Iris pigment epithelial cell (primary cell): ENCODE data around the gene ZNF646.
"Not testable (repeated sequence)": the region's sequence is repeated elsewhere in the genome, so short reads cannot be mapped to it uniquely, and the experiment has no call there.

ENCODE experiments used
- DNase-seq: peaks from one replicate; pipeline ENCODE4 v3.0.0-alpha.2; 2011; ENCODE audit warnings: low read depth

Gene ZNF646

DNA sequence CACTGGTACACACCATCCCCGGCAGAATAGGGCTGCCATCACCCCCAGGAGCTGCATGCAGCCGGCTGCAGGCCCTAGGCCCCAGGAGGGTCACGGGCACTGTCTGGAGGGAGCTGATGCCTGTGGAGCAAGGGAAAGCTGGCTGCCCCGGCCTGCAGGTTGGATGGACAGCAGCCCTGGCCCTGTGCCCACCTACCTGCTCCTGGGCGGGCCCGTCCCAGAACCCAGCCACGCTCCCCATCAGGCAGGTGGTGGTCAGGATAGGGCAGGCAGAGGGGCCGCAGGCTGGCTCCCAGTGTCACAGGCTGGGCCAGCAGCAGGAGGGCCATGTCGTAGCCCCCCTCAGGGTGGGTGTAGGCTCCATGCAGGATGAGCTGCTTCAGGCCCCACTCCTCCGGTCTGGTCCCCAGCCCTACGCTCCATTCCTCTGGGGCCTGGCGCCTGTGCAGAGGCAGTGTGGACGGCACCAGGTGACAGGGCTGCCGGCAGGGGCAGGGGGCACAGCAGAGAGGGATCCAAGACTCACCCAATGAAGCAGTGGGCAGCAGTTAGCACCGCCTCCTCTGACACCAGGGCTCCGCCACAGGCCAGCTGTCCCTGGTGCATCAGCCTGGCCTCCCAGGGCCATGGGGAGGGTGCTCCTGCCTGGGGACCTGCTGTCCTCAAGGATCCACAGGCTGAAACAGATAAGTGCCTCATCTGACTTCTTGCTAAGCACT, 10.5 kb downstream of the ZNF646 start:
- DNase-seq, result no peak

DNA sequence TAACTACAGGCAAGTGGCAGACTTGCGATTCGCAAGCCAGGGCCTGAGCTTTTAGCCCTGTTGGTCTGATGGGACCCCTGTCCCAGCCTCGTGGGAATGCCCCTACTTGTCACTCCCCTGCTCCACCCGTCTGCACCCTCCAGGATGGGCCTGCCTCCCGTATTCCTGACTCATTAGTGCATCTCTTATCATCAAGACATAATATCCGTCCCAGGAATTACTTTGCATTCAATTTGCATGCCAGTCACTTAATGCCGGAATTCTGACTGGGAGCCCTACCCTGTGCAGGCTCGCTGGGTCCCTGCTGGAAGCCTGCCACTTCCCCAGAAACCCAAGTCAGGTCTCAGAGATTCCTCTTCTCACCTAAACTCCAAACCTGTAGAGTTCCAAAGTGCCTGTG, 11.2 kb downstream of the ZNF646 start:
- no peak for DNase-seq

DNA sequence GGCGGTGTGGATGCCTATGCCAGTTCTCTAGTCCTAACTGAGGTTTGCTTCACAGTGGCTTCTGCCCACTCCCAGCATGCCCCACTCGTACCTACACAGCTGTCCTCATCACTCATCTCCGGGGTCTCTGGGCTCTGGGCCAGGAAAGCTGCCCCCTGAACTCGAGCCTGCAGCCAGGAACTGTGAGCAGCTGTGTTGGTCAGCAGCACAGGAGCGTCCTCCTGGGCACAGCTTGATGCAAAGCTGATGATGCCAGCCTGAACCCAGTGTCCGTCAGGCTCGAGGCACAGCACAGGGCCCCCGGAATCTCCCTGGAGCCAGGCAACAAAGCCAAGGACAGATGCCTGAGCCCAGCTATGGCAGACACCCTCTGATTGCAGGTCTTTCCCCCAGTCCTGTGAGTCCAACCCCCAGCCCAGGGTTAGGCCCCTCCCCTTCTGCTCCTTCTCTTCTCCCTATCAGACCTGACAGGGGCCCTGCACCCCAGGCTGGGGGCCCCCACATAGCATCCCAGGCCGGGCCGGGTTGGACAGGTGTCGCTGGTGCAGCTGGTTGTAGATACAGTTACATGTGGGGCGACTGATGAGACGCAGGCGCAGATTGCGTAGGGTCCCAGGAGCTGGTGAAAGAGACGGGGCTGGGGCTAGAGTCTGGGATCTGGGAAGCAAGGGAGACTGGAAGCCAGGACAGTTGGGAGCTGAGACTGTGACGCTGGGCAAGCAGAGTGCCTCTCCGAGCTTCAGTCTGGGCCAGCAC, 11.8 kb downstream of the ZNF646 start:
- DNase-seq, result no peak

DNA sequence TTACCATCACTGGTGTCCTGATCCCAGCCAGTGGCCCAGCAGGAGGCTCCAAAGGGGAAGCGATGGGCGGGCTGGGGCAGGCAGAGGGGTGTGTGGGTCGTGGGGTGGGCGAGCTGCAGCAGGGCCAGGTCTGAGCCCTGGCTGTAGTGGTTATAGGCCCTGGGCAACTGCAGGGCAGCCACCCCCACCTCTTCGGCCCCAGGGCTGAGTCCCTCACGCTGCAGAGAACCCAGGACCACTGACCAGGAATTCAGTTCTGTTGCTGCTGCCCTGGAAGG, 12.3 kb downstream of the ZNF646 start:
- DNase-seq, result no peak

DNA sequence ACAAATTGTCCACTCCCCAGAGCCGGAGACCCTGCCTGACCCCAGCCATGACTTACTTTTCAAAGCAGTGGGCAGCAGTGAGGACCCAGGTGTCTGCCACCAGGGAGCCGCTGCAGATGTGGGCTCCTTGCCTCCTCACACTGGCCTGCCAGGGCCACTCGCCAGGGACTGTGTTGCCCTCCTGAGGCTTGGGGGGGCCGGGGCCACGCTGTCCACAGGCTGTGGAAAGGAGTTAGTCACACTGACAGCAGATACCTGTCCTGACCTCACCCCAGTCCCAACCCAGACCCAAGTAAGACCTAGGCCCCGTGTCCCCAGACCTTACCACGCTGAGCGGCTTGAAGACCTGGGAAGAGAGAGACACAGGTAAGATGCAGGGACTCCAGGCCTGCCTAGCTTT, 13.3 kb downstream of the ZNF646 start:
- DNase-seq, result no peak

DNA sequence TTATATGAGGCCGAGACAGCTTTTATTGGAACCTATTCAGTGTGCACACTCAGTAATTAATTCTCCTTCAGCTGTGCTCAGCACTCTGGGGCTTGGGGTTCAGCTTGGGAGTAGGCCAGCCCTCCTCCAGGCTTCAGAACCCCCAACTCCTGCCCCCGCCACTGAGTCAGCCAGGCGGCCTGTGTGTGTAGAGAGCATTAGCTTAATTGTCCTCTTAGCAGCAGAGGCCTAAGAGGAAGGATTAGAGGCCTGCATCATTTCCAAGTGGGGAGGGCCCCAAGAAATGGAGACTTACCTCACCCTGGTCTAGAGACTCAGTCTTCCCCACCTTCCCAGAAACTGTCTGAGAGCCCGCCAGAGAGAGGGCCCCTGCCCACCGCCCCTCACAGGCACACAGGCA, 13.7 kb downstream of the ZNF646 start:
- DNase-seq, result no peak

DNA sequence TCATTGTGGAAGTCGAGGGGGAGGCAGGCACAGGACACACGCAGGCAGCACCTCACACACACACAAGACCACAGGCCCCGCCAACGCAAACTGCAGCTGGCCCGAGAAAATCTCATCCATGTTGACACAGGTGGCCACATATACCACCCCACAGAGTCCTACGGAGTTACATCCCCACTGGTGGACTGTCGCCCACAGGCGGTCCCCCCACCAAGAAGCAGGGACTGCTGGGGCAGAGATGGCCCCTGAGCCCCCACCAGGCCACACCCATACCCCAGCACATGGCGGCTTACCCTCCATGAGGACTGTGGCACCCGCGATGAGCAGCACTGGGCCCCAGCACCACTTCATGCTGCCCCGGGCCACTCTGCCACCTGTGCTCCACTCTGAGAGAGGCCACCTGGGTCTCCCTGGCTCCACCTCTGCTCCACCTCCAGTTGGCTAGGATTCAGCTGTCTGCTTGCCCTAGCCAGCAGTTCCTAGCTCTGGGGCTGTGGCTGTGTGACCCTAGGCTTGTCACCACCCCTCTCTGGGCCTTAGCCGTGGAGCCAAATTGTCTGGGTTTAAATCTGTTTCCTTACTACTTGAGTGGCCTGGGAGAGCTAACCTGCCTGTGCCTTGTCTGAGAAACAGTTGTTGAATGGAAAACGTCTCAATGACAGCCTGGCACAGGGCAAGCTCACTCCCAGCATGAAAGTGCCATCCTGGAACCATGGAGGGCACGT, 14.4 kb downstream of the ZNF646 start, which contains the start of gene PRSS53:
TSS of gene PRSS53 (minus strand) at position 485 of the 725 bp plus-strand sequence. CDS start at position 351, 134 bp downstream.
- DNase-seq, result no peak

DNA sequence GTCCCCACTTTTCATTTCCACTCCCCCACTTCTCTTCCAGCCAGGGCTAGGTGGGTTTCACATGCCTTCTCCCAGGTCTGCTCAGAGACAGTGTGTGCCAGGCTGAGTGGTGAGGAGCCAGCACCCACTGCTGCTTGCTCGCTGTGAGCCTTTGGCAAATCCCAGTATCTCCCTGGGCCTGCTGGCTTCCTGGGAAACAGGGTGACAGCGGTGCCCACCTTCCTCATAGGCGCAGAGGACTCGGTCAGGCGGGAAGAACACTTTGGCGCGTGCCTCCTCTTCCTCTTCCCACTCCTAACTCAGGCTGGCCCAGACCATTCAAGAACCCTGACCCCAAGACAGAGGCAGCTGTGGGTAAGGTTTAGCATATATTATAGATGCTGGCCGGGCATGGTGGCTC, 15.0 kb downstream of the ZNF646 start:
- no peak for DNase-seq

DNA sequence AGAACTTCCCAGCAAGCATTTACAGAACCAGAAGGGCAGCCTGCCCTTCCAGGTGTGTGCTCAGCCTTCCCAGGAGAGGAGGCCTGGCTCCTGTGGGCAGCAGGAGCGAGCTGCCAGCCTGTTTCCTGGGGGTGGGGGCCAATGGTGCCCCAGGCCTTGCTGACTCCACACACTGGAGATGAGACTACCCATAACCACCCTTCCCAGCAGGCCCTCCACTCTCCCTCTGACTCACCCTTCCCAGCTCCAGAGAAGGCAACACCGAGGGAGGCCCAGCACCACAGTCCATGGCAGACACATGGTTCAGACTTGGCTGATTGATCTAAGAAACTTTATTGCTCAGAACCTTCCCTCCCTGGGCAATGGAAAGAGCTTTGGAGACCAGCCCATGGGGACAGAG, 16.3 kb downstream of the ZNF646 start:
- DNase-seq, result peak; percentile 73

DNA sequence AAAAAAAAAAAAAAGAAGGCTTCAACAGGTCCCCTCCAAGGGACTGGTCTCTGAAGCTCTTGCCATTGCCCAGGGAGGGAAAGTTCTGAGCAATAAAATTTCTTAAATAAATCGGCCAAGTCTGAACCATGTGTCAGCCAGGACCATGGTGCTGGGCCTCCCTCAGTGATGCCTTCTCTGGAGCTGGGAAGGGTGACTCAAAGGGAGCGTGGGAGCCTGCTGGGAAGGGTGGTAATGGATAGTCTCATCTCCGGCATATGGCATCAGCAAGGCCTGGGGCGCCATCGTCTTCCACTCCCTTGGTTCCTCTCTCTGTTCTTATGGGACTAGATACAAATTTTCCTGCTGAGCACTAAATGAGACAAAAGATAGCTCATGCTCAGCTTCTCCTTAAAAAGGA, 18.1 kb downstream of the ZNF646 start:
- no peak for DNase-seq

DNA sequence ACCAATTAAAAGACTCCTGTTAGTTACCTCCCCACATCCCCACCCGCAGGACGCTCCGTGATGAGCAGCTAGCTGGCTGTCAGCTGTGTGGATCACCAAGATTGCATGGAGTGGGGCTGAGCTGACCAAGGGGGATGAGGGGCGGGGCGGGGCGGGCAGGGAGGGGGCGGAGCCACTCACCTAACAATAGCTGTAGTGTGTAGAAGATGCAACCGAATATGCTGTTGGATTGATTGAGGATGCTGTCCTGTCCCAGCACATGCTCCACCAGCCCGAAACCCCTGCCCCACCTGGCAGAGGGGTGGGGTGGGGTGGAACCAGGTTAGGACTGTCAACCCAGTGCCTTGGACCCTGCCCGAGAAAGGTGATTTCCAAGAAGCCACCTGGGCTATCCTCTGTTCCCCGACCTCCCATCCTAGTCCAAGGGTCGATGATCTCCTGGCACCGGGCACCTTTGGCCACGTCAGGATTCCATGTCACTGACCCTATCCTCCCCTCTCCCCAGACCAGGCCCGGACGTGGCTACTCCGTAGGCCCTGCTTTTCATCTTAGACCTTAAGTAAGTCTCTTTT, 19.0 kb downstream of the ZNF646 start:
- peak; percentile 45 for DNase-seq

DNA sequence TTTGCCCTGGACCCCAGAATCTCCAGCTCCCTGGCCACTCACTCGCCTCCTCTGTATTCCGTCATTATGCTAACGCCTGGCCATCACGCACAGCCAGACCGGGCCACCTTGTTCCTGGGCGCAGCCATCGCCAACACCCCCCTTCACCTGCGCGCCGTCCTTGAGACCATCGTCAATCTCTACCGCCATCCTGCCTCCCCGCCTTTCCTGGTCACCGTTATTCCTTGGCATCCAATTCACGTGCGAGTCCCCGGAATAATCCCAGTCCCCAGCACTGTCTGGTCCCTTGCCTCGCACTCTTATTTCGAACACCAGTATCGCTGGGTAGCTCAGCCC, 19.8 kb downstream of the ZNF646 start:
- DNase-seq, result peak; percentile 16

DNA sequence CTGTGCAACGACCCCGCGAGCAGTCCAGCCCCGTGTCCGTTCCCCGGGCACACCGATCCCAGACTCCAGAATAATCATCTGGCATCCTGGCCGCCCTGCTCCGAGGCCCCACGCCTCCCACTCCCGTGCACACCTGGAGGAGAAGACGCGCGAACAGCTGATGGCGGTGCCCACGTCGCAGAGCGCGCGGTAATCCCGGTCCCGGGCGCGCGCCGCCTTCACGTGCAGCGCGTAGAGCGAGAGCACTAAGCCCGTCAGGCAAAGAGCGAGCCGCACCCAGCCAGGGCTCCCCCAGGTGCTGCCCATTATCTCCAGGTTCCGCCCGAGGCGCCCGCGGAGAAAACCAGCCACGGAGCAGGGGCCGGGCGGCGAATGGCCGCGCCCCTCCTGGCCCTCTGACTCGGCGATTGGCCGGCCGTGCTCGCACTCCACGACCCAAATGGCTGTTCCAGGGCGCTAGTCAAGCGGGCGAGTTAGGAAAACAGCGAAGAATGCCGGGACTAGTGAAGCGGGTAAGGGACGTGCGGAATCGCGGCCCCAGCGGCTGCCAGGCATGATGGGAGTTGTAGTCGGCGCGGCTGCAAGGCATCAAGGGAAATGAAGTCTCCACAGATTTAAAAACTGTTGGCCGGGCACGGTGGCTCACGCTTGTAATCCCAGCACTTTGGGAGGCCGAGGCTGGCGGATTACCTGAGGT, 20.4 kb downstream of the ZNF646 start, which contains the start of gene VKORC1:
TSS of gene VKORC1 (minus strand) at position 374 of the 697 bp plus-strand sequence. CDS start at position 306, 68 bp downstream.
- DNase-seq, result peak; percentile 99

DNA sequence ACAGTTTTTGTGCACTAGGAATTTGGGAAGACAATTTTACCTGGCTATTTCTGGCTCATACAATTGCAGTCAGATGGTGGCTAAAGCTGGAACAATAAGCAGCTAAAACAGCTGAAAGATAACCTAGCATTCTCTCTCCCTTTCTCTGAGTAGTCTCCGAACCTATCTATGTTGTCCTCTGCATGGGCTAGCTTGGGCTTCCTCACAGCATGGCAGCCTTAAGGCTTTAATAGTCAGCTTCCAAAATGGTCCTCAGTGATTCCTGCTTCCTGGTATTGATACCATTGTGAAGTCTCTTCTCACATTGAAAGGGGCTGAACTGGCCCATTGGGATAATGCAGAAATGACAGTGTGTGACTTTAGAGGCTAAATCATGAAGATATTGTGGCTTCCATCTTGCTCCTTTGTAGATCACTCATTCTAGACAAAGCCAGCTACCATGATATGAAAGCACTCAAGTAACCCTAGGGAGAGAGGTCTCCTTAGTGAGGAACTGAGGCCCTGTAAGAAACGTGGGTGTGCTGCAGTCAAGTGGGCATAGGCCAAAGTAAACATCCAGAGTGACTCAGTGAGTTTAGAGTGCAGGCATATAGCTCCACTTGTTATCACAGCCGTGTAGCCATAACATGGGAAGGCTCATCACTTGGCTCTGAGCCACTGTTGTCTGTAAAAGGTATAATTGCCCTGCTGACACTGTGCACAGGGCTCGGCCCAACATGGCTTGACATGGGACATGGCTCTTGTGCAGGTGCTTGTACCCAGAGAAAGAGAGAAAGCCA, 25.8 kb downstream of the ZNF646 start:
- DNase-seq, result peak; percentile 84

DNA sequence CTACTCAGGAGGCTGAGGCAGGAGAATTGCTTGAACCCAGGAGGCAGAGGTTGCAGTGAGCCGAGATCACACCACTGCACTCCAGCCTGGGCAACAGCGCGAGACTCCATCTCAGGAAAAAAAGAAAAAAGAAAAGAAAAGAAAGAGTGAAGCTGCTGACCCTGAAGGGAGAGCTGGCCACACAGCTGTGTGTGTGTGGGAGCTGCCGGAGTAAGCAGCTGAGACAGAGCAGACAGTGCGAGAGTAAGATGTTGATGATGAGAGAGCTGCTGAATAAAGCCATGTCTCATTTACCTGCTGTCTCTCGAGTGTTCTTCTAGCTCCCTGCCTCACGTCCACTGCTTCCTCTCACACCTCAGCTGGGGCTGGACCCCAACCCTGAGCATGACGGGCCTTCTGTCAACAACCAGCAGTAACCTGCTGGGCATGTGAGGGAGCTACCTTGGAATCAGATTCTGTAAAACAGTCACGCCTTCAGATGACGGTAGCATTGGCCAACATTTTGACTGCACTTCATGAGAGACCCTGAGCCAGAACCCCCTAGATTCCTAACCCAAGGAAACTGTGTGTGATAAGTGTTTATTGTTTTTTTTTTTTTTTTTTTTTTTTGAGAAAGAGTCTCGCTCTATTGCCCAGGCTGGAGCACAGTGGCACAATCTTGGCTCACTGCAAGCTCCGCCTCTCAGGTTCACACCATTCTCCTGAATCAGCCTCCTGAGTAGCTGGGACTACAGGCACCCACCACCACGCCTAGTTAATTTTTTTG, 26.8 kb downstream of the ZNF646 start:
- DNase-seq, result not testable (repeated sequence)

DNA sequence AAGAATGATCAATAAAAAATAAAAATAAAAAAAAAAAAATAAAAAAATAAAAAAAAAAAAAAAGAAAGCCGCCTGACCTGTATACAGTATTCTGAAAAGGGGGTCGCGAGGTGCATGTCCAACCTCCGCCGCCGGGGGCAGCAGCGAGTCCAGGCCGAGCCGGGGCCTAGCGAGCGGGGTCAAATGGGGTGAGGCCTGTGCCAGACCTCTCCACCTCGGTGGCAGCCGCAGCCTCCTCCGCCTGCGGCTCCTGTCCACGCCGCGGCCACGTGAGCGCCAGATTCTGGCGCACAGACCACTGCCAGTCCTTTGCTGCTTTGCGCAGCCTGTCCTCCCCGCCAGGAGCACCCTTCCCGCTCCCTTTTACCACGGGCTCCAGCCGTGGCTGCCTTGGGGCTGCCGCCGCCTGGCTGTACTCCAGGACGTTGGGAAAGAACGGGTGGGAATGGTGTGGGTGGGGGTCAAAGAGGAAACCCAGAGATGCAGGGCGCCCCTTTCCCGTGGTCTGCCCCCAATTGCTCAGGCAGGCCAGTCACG, 31.5 kb downstream of the ZNF646 start:
- DNase-seq, result peak; percentile 30

DNA sequence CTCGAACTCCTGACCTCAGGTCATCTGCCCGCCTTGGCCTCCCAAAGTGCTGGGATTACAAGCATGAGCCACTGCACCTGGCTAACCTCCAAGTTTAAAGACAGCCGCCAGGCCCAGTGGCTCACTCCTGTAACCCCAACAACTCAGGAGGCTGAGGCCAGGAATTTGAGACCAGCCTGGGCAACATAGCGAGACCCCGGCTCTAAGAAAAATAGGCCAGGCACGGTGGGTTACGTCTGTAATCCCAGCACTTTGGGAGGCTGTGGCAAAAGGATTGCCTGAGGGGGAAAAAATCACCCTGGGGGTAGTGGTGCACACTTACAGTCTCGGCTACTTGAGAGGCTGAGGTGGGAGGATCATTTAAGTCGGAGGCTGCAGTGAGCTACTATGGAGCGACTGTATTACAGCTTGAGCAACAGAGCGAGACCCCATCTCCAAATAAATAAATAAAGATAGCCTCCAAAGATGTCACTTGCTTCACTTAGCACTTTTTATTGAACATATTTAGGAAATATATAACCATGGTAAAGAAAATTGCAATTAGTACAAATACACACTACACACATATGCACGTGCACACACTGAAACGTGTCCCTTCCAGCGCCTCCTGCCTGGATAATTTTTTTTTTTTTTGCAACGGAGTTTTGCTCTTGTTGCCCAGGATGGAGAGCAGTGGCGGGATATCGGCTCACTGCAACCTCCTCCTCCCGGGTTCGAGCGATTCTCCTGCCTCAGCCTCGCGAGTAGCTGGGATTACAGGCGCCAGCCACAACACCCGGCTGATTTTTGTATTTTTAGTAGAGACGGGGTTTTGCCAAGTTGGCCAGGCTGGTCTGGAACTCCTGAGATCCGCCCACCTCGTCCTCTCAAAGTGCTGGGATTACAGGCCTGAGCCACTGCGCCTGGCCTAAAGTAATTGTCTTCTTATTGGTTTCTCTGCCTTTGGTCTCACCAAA, 32.6 kb downstream of the ZNF646 start:
- no peak for DNase-seq

DNA sequence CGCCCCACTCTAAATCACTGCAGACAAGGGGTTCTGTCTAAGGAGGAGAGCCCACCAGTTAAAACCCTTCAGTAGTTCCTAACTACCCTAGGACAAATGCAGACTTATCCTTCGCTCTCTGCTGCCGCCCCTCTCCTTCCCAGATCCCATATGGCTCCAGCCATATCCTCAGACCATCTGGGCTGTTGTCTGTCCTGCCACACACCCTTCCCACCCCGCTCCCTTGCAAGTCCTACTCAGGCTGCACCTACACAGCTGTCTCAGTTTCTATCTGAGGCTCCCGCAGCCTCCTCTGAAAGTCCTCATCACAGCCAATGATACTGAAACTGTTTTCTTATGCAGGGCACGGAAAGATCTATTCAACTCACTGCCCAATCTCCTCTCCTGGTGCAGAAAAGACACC, 33.2 kb downstream of the ZNF646 start:
- no peak for DNase-seq
